Upper lobe of left lung (tissue), 4 donors: Measurements from ENCODE around the gene SH3YL1.

Source experiments
- CTCF ChIP-seq, 6 experiments: fragments of 450-650 bp in 4 of 6; fragments of 200-600 bp in 2 of 6; sonication (generic) in 2 of 6; IDR thresholded peaks; one replicate each; pipeline ENCODE4 v1.5.1; 2016 to 2019; ENCODE audit warnings: antibody characterized with exemption in 6 of 6
- EP300 ChIP-seq, 4 donors: sonication (generic); formaldehyde crosslinking; IDR thresholded peaks; one replicate each; pipeline ENCODE4 v1.5.1; 2017; ENCODE audit warnings: antibody characterized with exemption in 4 of 4, control low read depth in 2 of 4
- POLR2A ChIP-seq, 4 donors: fragments of 450-650 bp; IDR thresholded peaks; one replicate each; pipeline ENCODE4 v1.5.1; 2016 to 2017; ENCODE audit warnings: antibody characterized with exemption in 4 of 4, mild to moderate bottlenecking in 2 of 4
- POLR2AphosphoS5 ChIP-seq, 2 donors: sonication (generic); formaldehyde crosslinking; IDR thresholded peaks; one replicate each; pipeline ENCODE4 v1.5.1; 2017; ENCODE audit warnings: antibody characterized with exemption in 2 of 2

DNA sequence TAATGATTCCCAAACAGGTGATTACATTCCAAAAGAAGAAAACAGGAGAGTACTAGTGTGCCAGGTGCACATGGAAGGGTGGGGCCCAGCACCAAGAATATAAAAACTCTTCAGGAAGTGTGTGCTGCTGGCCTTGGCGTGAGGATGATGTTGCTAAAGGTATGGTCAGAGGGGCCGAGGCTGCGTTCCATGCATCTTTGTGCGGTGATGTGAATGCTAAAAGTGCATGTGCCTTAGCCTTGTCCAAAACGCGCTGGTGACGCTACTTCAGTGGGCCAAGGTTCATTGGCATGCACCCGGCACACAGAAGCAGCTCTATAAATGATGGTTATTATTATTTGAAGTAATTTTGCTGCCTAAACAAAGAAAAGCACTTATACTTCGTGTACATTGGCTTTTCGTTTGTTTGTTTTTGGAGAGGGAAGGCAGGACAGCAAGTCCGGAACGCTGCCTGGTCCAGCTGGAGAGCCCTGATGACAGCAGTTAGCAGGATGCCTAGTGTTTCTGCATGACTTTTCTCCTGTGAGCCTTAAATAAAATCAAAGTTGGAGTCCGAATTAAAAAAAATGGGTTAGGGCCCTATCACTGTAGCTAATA, 21.2 kb upstream of the SH3YL1 start:
- TF ChIP-seq POLR2AphosphoS5 (IDR thresholded peaks at IDR 0.05) (no peak), POLR2A (IDR thresholded peaks at IDR 0.05) (no peak), CTCF (IDR thresholded peaks at IDR 0.05) (no peak), EP300 (IDR thresholded peaks at IDR 0.05) (no peak)
